Kidney (tissue), 14 donors: ENCODE results near the gene ALB. TPM values are rescaled to one million over a fixed set of nuclear protein-coding genes. Genes with fewer than 3 reads are reported as not detected.
A peak's percentile ranks its signal among the peaks of the same experiment; 100 is the strongest.

Experiments used
- DNase-seq, 5 donors: peaks; one replicate each; pipeline ENCODE4 v3.0.0-alpha.2; 2013 to 2020
- FAIRE-seq: peaks from 2 replicates; lab custom pipeline; 2012; peaks lifted over from hg19 to GRCh38; lab: Jason Lieb, UNC
- H3K27ac ChIP-seq, 2 donors: one replicate each; pipeline ENCODE4 v1.7.0; 2013; ENCODE audit warnings: low read depth in 2 of 2, low read length in 2 of 2, inconsistent platforms in 1 of 2
- H3K27me3 ChIP-seq: one replicate; pipeline ENCODE4 v1.7.1; 2013; ENCODE audit warnings: low read length, inconsistent platforms; ENCODE audit not compliant: control insufficient read depth, insufficient read depth
- H3K36me3 ChIP-seq, 3 donors: one replicate each; pipeline versions ENCODE4 v1.7.0 to v1.7.1; 2013; ENCODE audit warnings: low read length in 3 of 3, control low read depth in 1 of 3, inconsistent platforms in 1 of 3; ENCODE audit not compliant: insufficient read depth in 3 of 3, control insufficient read depth in 2 of 3
- H3K4me1 ChIP-seq, 3 donors: one replicate each; pipeline versions ENCODE4 v1.7.0 to v1.7.1; 2013; ENCODE audit warnings: low read length in 3 of 3, inconsistent platforms in 1 of 3, low read depth in 1 of 3; ENCODE audit not compliant: control insufficient read depth in 2 of 3, insufficient read depth in 2 of 3
- H3K4me3 ChIP-seq, 3 donors: one replicate each; pipeline versions ENCODE4 v1.7.0 to v1.8.1; 2013; ENCODE audit warnings: low read length in 3 of 3, control low read depth in 1 of 3, inconsistent platforms in 1 of 3
- H3K9ac ChIP-seq, 3 donors: one replicate each; pipeline versions ENCODE4 v1.7.0 to v1.7.1; 2013; ENCODE audit warnings: low read length in 3 of 3, control low read depth in 1 of 3, inconsistent platforms in 1 of 3
- H3K9me3 ChIP-seq, 3 donors: one replicate each; pipeline versions ENCODE4 v1.7.0 to v1.7.1; 2013; ENCODE audit warnings: low read length in 3 of 3, control low read depth in 1 of 3, inconsistent platforms in 1 of 3; ENCODE audit not compliant: control insufficient read depth in 2 of 3, insufficient read depth in 1 of 3
- CTCF ChIP-seq: IDR thresholded peaks from 3 replicates; pipeline ENCODE4 v1.5.1; 2012; ENCODE audit warnings: mild to moderate bottlenecking, moderate library complexity, borderline replicate concordance; ENCODE audit not compliant: insufficient read depth; ENCODE audit errors: extremely low read depth
- intact Hi-C: fragments of 100-400 bp; cut with DNase I; formaldehyde crosslinking; loops from one replicate; pipeline ENCODE4 v1.11.1; 2022
- polyA plus RNA-seq: library from polyadenylated mRNA; stranded (reverse); fragments of 350-450 nt; fragmentation: Illumina TruSeq; extraction: RNeasy Lipid Tissue Mini Kit (QIAGEN cat#74804); gene quantifications from one replicate; pipeline ENCODE4 v1.2.3, GENCODE V29; 2014; ENCODE audit warnings: low read depth, low replicate concordance; ENCODE audit not compliant: insufficient read depth
- total RNA-seq: library from RNA; stranded (reverse); fragmentation: NEBNext Ultra II Directional; extraction: Animal tissue kit (Norgen Biotek cat#: 25700); gene quantifications from one replicate; pipeline ENCODE4 v1.2.1, GENCODE V29; 2021
- donor health status: control.
- donor health status: control.
- donor health status: control.
- donor health status: control.
- donor health status: control.
- donor health status: DM: yes; HTN: yes; CAD: no.
- donor health status: Normal renal cell carcinoma (clear cell type).

ALB gene
- total and polyA plus RNA-seq, 2 donors from 2014 or later = 0.19 to 172 TPM

GRCh38 chr4:73454920-73455319, 50.8 kb downstream of the ALB start:
- TF ChIP-seq CTCF = no peak
- Histone ChIP-seq H3K36me3 (no peaks in the 10 kb centered on the region), H3K9ac (no peak overlapping the region), H3K4me3 (peak overlapping the region in 1 of 3 donors; percentile 47), H3K9me3 (no peaks in the 10 kb centered on the region), H3K4me1 (peaks cover 0 to 5% (median 0%) of the 10 kb centered on the region in 3 donors), H3K27me3 (no peaks in the 10 kb centered on the region), H3K27ac (no peak overlapping the region)
- FAIRE-seq = no peak
- no peak for DNase-seq
- intact Hi-C loops = no loop called here

DNA sequence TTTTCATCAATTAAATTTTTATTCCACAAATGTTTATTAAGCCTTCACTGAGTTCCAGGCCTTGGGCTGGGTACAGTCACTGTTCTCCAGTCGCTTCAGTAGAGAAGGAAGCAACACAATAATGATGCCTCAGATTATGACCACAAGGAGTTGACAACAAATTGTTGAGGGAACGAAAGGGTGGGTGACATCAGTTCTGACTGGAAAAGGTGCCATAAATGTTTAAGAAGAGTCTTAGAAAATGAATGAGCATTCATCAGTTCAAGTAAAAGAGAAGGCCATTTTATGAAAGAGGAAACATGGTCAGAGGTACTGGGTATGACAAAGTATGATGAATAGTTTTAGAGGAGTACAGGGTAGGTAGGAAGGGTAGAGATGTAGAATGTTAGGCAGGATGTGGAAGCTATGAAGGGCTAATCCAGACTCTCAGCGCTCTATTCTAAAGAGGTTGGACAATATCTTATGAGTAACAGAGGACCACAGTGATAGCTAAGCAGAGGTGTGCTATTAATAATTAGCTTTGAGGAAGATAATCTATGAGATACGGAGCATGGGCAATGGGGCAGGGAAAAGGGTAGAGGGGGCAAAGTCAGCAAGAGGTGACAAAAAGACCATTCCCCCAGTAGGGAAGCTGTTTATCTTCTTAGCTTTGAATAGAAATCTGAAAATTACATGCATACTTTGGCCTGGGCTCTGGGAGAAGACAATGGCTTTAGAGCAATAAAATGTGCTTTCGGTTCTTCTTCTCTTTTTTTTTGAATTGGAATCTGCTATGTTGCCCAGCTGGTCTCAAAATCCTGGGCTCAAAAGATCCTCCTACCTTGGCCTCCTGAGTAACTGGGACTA, 52.3 kb downstream of the ALB start:
- FAIRE-seq (no peak), DNase-seq (no peak)
- TF ChIP-seq CTCF = no peak
- Histone ChIP-seq H3K9ac (no peak overlapping the region), H3K4me1 (peaks cover 0 to 5% (median 0%) of the 10 kb centered on the region in 3 donors), H3K4me3 (peak overlapping the region in 1 of 3 donors; percentile 15), H3K36me3 (no peaks in the 10 kb centered on the region), H3K9me3 (no peaks in the 10 kb centered on the region), H3K27me3 (no peaks in the 10 kb centered on the region), H3K27ac (no peak overlapping the region)
- intact Hi-C loops = no loop called here

DNA sequence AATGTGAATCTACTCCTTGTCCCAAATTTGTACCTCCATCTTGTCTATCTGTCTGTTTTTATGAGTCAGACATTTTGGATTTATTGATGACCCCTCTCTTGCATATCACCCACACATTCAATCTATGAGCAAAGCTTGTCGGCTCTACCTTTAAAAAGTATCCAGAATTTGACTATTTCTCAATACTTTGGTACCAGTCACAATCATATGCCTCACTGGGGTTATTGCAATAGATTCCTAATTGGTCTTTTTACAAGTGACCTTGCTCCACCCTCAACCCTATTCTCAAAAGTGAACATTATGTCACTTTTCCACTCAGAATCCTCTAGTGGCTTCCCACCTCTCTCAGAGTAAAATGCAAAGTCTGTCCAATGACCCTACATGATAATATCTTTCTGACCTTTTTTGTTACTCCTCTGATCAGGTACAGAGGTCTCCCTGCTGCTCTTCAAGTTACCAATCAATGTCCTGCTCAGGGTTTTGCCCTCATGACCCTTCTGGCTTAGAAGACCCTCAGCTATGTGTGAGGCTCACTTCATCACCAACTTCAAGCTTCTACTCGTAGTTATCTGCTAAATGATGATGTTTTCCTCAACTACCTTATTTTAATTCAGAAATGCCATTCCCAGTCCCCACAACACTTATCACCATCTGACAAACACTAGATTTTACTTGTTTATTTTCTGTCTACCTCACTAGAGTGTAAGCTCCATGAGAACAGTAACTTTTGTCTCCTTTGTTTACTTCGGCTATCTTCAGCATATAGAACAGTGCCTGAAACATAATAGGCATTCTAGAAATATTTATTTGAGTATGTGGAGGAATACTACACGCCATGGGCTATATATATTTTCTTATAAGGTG, 54.3 kb downstream of the ALB start:
- Histone ChIP-seq H3K4me1 (peaks cover 0 to 1% (median 0%) of the 10 kb centered on the region in 3 donors), H3K9me3 (no peaks in the 10 kb centered on the region), H3K27ac (no peak overlapping the region), H3K27me3 (no peaks in the 10 kb centered on the region), H3K36me3 (no peaks in the 10 kb centered on the region), H3K4me3 (no peak overlapping the region), H3K9ac (no peak overlapping the region)
- intact Hi-C loops = no loop called here
- no peak for TF ChIP-seq CTCF
- DNase-seq (no peak), FAIRE-seq (no peak)
